Keratinocyte (primary cell): Measurements from ENCODE around the gene ADCYAP1R1.

Source experiments
- EZH2 ChIP-seq: IDR thresholded peaks from one replicate; pipeline ENCODE4 v1.6.1; 2012; ENCODE audit warnings: inconsistent platforms, mild to moderate bottlenecking, low read length, moderate library complexity
- TF ChIP-seq, protein P1 (sequence below), 3 experiments: IDR thresholded peaks in 1 of 3; conservative IDR thresholded peaks in 1 of 3; optimal IDR thresholded peaks in 1 of 3; 2 replicates in 2 of 3; 3 replicates in 1 of 3; pipeline versions ENCODE3 to v1.5.1; 2011; ENCODE audit warnings: low read length in 3 of 3, mild to moderate bottlenecking in 3 of 3, moderate library complexity in 2 of 3, control low read depth in 1 of 3, inconsistent platforms in 1 of 3; ENCODE audit not compliant: insufficient read depth in 2 of 3; ENCODE audit errors: extremely low read depth in 1 of 3

DNA sequence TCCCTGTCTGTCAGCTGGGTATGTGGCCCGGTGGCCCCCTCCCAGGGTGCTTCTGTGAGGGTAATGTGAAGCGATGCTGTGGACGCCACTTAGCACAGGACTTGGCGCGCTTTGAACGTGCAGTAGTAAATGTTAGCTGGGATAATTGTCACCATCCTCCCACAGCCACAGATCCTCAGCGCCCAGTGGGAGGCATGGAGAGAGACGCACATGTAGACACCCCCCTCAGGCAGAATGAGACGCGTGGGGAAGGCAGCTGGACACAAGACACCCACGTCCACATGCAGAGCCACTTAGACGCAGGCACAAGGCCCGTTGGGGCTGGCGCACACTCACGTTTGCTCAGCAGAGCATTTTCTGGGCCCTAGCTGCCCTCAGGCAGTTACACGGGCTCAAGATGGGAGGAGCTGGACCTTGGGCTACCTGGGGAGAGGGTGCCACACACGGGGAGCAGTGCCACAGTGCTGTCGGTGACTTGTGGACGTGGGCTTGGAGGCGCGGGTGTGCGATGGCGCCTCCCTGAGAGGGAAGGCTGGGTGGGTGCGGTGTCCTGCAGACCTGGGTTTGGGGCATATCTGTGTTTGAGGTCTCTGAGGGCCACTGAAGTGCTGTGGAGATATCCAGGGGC is 26.4 kb downstream of the ADCYAP1R1 start:
- TF ChIP-seq, protein P1, sequence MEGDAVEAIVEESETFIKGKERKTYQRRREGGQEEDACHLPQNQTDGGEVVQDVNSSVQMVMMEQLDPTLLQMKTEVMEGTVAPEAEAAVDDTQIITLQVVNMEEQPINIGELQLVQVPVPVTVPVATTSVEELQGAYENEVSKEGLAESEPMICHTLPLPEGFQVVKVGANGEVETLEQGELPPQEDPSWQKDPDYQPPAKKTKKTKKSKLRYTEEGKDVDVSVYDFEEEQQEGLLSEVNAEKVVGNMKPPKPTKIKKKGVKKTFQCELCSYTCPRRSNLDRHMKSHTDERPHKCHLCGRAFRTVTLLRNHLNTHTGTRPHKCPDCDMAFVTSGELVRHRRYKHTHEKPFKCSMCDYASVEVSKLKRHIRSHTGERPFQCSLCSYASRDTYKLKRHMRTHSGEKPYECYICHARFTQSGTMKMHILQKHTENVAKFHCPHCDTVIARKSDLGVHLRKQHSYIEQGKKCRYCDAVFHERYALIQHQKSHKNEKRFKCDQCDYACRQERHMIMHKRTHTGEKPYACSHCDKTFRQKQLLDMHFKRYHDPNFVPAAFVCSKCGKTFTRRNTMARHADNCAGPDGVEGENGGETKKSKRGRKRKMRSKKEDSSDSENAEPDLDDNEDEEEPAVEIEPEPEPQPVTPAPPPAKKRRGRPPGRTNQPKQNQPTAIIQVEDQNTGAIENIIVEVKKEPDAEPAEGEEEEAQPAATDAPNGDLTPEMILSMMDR (optimal IDR thresholded peaks at IDR 0.05 in 1 of 3, IDR thresholded peaks at IDR 0.05 in 1 of 3, conservative IDR thresholded peaks at IDR 0.05 in 1 of 3; ENCODE audit: extremely low read depth in 1 of 3, insufficient read depth in 2 of 3, low read length in 3 of 3), result no peak
- TF ChIP-seq EZH2, result no peak
